ENCODE data around the gene ATN1. TPM values are rescaled to one million over a fixed set of nuclear protein-coding genes. Genes with fewer than 3 reads are reported as not detected.
"Not testable (repeated sequence)": the region's sequence is repeated elsewhere in the genome, so short reads cannot be mapped to it uniquely, and the experiment has no call there.

ATN1 gene
- total RNA-seq, 2 experiments from 2014 or later = 21.6 to 24.5 TPM

- Mint-ChIP-seq H3K36me3 (ENCODE audit: low read depth) (no peaks in the 10 kb centered on the region), H3K27me3 (ENCODE audit: low read depth) (no peaks in the 10 kb centered on the region), H3K27ac (no peak overlapping the region), H3K4me1 (ENCODE audit: low read depth) (peaks cover 3% of the 10 kb centered on the region), H3K4me3 (no peak overlapping the region), H3K9me3 (ENCODE audit: insufficient read depth) (no peaks in the 10 kb centered on the region)
- ChIA-PET POLR2A (interaction anchor here (0.7 to 4.0 kb wide), 8 partner anchors 9 to 39 kb away, joined by 3 to 16 read pairs (median 7); partner anchors contain the start of genes C12orf57, ENO2, RNU7-1 and SPSB2), CTCF (interaction anchor here (1.2 to 5.2 kb wide), 5 partner anchors 14 to 204 kb away, joined by 3 to 40 read pairs (median 6); partner anchors contain the start of gene SPSB2)
- DNase-seq (no peak), ATAC-seq (no peak)
Measured at GRCh38 chr12:6905414-6906040, 22.2 kb upstream of the ATN1 start.

- not testable (repeated sequence) for H3K4me1 Mint-ChIP-seq (ENCODE audit: low read depth); H3K27me3 Mint-ChIP-seq (ENCODE audit: low read depth); H3K4me3 Mint-ChIP-seq; H3K36me3 Mint-ChIP-seq (ENCODE audit: low read depth); ATAC-seq; H3K9me3 Mint-ChIP-seq (ENCODE audit: insufficient read depth); H3K27ac Mint-ChIP-seq; DNase-seq
- ChIA-PET CTCF (interaction anchor here (1.0 to 5.2 kb wide), 6 partner anchors 11 to 39 kb away, joined by 3 to 40 read pairs (median 8); partner anchors contain the start of gene SPSB2), POLR2A (interaction anchor here (1.6 to 4.0 kb wide), 4 partner anchors 17 to 219 kb away, joined by 4 to 16 read pairs (median 10); partner anchors contain the start of genes C12orf57, RNU7-1, SPSB2 and ZNF384)
Measured at GRCh38 chr12:6908141-6908540, 19.6 kb upstream of the ATN1 start.

GRCh38 chr12:6909421-6910145 is 18.2 kb upstream of the ATN1 start:
- Mint-ChIP-seq H3K4me1 (ENCODE audit: low read depth) (peaks cover 15% of the 10 kb centered on the region), H3K9me3 (ENCODE audit: insufficient read depth) (no peaks in the 10 kb centered on the region), H3K4me3 (no peak overlapping the region), H3K36me3 (ENCODE audit: low read depth) (no peaks in the 10 kb centered on the region), H3K27me3 (ENCODE audit: low read depth) (peaks cover 5% of the 10 kb centered on the region), H3K27ac (no peak overlapping the region)
- POLR2A ChIA-PET = interaction anchor here (0.7 to 1.8 kb wide), 5 partner anchors 17 to 328 kb away, joined by 3 to 7 read pairs (median 4); partner anchors contain the start of genes C12orf57, CDCA3, RNU7-1 and USP5
- CTCF ChIA-PET = interaction anchor here (0.7 to 2.3 kb wide), 5 partner anchors 15 to 42 kb away, joined by 4 to 12 read pairs (median 5); partner anchors contain the start of genes SPSB2 and TPI1
- ATAC-seq = no peak
- DNase-seq = no peak

GRCh38 chr12:6912164-6912935 is 15.4 kb upstream of the ATN1 start:
- Mint-ChIP-seq H3K36me3 (ENCODE audit: low read depth) (peaks cover 17% of the 10 kb centered on the region), H3K9me3 (ENCODE audit: insufficient read depth) (no peaks in the 10 kb centered on the region), H3K27ac (no peak overlapping the region), H3K4me1 (ENCODE audit: low read depth) (peaks cover 39% of the 10 kb centered on the region), H3K4me3 (peak overlapping the region; percentile 53), H3K27me3 (ENCODE audit: low read depth) (peaks cover 5% of the 10 kb centered on the region)
- ChIA-PET POLR2A (interaction anchor here (0.6 to 3.9 kb wide), 6 partner anchors 14 to 138 kb away, joined by 3 to 32 read pairs (median 4); partner anchors contain the start of genes C12orf57, CDCA3, RNU7-1 and SPSB2), CTCF (interaction anchor here (0.8 to 5.8 kb wide), 6 partner anchors 12 to 196 kb away, joined by 3 to 22 read pairs (median 14); partner anchors contain the start of genes C1RL, LPCAT3 and SPSB2)
- ATAC-seq = no peak
- DNase-seq = no peak

- POLR2A ChIA-PET = interaction anchor here (0.9 to 3.9 kb wide), 12 partner anchors 9 to 63 kb away, joined by 3 to 32 read pairs (median 6); partner anchors contain the start of genes C12orf57, CDCA3, RNU7-1 and SPSB2
- Mint-ChIP-seq H3K27me3 (ENCODE audit: low read depth) (peaks cover 5% of the 10 kb centered on the region), H3K27ac (peak within 1 kb of the TSS; percentile 84), H3K4me3 (peak within 1 kb of the TSS; percentile 92), H3K9me3 (ENCODE audit: insufficient read depth) (no peaks in the 10 kb centered on the region), H3K4me1 (ENCODE audit: low read depth) (peaks cover 45% of the 10 kb centered on the region), H3K36me3 (ENCODE audit: low read depth) (peaks cover 29% of the 10 kb centered on the region)
- DNase-seq = peak; percentile 87
- ATAC-seq = peak; percentile 92
- CTCF ChIA-PET = interaction anchor here (0.6 to 5.8 kb wide), 8 partner anchors 10 to 198 kb away, joined by 3 to 22 read pairs (median 4); partner anchors contain the start of genes C12orf57, RNU7-1 and SPSB2
Measured at GRCh38 chr12:6914246-6914946, 13.4 kb upstream of the ATN1 start, which contains the start of gene ENO2. ENO2 (plus strand) TSS chr12:6914580; CDS start chr12:6915833, 1,253 bp downstream.

- ChIA-PET CTCF (interaction anchor here (1.0 to 5.8 kb wide), 5 partner anchors 9 to 198 kb away, joined by 3 to 22 read pairs (median 4); partner anchors contain the start of gene SPSB2), POLR2A (interaction anchor here (0.7 to 3.9 kb wide), 10 partner anchors 9 to 64 kb away, joined by 3 to 32 read pairs (median 4); partner anchors contain the start of genes C12orf57, CDCA3 and RNU7-1)
- H3K27me3 Mint-ChIP-seq (ENCODE audit: low read depth) = peaks cover 5% of the 10 kb centered on the region
- peak overlapping the region; percentile 92 for H3K4me3 Mint-ChIP-seq
- H3K4me1 Mint-ChIP-seq (ENCODE audit: low read depth) = peaks cover 51% of the 10 kb centered on the region
- no peak for DNase-seq
- peak; percentile 2 for ATAC-seq
- no peaks in the 10 kb centered on the region for H3K9me3 Mint-ChIP-seq (ENCODE audit: insufficient read depth)
- H3K27ac Mint-ChIP-seq = peak overlapping the region; percentile 84
- peaks cover 37% of the 10 kb centered on the region for H3K36me3 Mint-ChIP-seq (ENCODE audit: low read depth)
Measured at GRCh38 chr12:6914947-6915788, 12.6 kb upstream of the ATN1 start.

- POLR2A ChIA-PET = interaction anchor here (0.6 to 2.4 kb wide), 4 partner anchors 22 to 45 kb away, joined by 3 to 14 read pairs (median 4); partner anchors contain the start of genes C12orf57, RNU7-1 and SPSB2
- no peak for ATAC-seq
Measured at GRCh38 chr12:6915789-6916285, 11.9 kb upstream of the ATN1 start.

GRCh38 chr12:6916426-6917200 is 11.1 kb upstream of the ATN1 start:
- no peaks in the 10 kb centered on the region for H3K9me3 Mint-ChIP-seq (ENCODE audit: insufficient read depth)
- CTCF ChIA-PET = interaction anchor here (0.8 to 5.8 kb wide), 7 partner anchors 11 to 49 kb away, joined by 3 to 22 read pairs (median 5); partner anchors contain the start of genes C12orf57, RNU7-1, SPSB2 and TPI1
- H3K27me3 Mint-ChIP-seq (ENCODE audit: low read depth) = no peaks in the 10 kb centered on the region
- H3K27ac Mint-ChIP-seq = peak overlapping the region; percentile 12
- H3K4me1 Mint-ChIP-seq (ENCODE audit: low read depth) = peaks cover 53% of the 10 kb centered on the region
- DNase-seq = no peak
- peak overlapping the region; percentile 92 for H3K4me3 Mint-ChIP-seq
- POLR2A ChIA-PET = interaction anchor here (0.6 to 2.4 kb wide), 7 partner anchors 21 to 51 kb away, joined by 3 to 14 read pairs (median 3); partner anchors contain the start of genes C12orf57, PTPN6, RNU7-1 and SPSB2
- no peak for ATAC-seq
- H3K36me3 Mint-ChIP-seq (ENCODE audit: low read depth) = peaks cover 43% of the 10 kb centered on the region

More at GRCh38 chr12:6915789-6916285, 11.9 kb upstream of the ATN1 start:
- H3K36me3 Mint-ChIP-seq (ENCODE audit: low read depth) = peaks cover 37% of the 10 kb centered on the region
- CTCF ChIA-PET = interaction anchor here (2.3 to 5.8 kb wide), 2 partner anchors 43 to 49 kb away, joined by 7 to 22 read pairs; partner anchors contain the start of gene SPSB2
- H3K9me3 Mint-ChIP-seq (ENCODE audit: insufficient read depth) = no peaks in the 10 kb centered on the region
- H3K4me3 Mint-ChIP-seq = peak overlapping the region; percentile 92
- peak overlapping the region; percentile 70 for H3K27ac Mint-ChIP-seq
- H3K4me1 Mint-ChIP-seq (ENCODE audit: low read depth) = peaks cover 51% of the 10 kb centered on the region
- peaks cover 4% of the 10 kb centered on the region for H3K27me3 Mint-ChIP-seq (ENCODE audit: low read depth)
- DNase-seq = no peak
